GM23338 (cell line): ENCODE measurements around the gene AOAH. TPM values are rescaled to one million over a fixed set of nuclear protein-coding genes. Genes with fewer than 3 reads are reported as not detected.

ENCODE experiments used
- ATAC-seq: fragments of 200-7000 bp; cut with Tn5 transposase; 3 replicates; pipeline ENCODE4 v1.9.1; 2020
- DNase-seq: peaks from one replicate; pipeline ENCODE4 v3.0.0-alpha.2; 2015; ENCODE audit warnings: low spot score
- H2AFZ ChIP-seq: fragments of 200-600 bp; sonication (generic); 2 replicates; pipeline ENCODE4 v1.8.0; 2016; ENCODE audit warnings: antibody characterized with exemption, mild to moderate bottlenecking, moderate library complexity
- H3F3A ChIP-seq: fragments of 200-600 bp; sonication (generic); replicated peaks from 2 replicates; pipeline ENCODE4 v1.8.0; 2017; ENCODE audit warnings: antibody characterized with exemption, mixed run types, low read depth
- H3K27ac ChIP-seq: fragments of 200-600 bp; sonication (generic); 2 replicates; pipeline ENCODE4 v1.6.1; 2016; ENCODE audit warnings: low read depth
- H3K27me3 ChIP-seq: fragments of 200-600 bp; sonication (generic); 2 replicates; pipeline ENCODE4 v1.8.0; 2016; ENCODE audit warnings: mild to moderate bottlenecking, mixed run types, moderate library complexity; ENCODE audit not compliant: insufficient read depth
- H3K36me3 ChIP-seq: fragments of 200-600 bp; sonication (generic); 2 replicates; pipeline ENCODE4 v1.8.0; 2016; ENCODE audit warnings: mild to moderate bottlenecking; ENCODE audit not compliant: insufficient read depth
- H3K4me1 ChIP-seq: fragments of 200-600 bp; sonication (generic); 2 replicates; pipeline ENCODE4 v1.8.0; 2016; ENCODE audit warnings: mild to moderate bottlenecking, moderate library complexity; ENCODE audit not compliant: insufficient read depth
- H3K4me2 ChIP-seq: fragments of 200-600 bp; sonication (generic); 2 replicates; pipeline ENCODE4 v1.7.1; 2017; ENCODE audit warnings: mixed run types
- H3K4me3 ChIP-seq: fragments of 200-600 bp; sonication (generic); 2 replicates; pipeline ENCODE4 v1.6.1; 2016; ENCODE audit warnings: mixed run types
- H3K79me2 ChIP-seq: fragments of 200-600 bp; sonication (generic); replicated peaks from 2 replicates; pipeline ENCODE4 v1.8.0; 2017; ENCODE audit warnings: mild to moderate bottlenecking; ENCODE audit not compliant: insufficient read depth
- H3K9me2 ChIP-seq: fragments of 200-600 bp; sonication (generic); 2 replicates; pipeline ENCODE4 v1.8.0; 2017; ENCODE audit not compliant: insufficient read depth
- H4K20me1 ChIP-seq: fragments of 200-600 bp; sonication (generic); replicated peaks from 2 replicates; pipeline ENCODE4 v1.8.0; 2017; ENCODE audit warnings: mild to moderate bottlenecking; ENCODE audit not compliant: insufficient read depth
- H3K27ac Mint-ChIP-seq: 2 replicates; pipeline ENCODE4 v1.8.0; 2020; ENCODE audit warnings: inconsistent platforms, mild to moderate bottlenecking, moderate library complexity, mixed read lengths
- H3K27me3 Mint-ChIP-seq: 3 replicates; pipeline ENCODE4 v1.8.0; 2022; ENCODE audit warnings: low read depth, mild to moderate bottlenecking, moderate library complexity, mixed read lengths, inconsistent platforms; ENCODE audit not compliant: insufficient read depth, poor library complexity
- H3K36me3 Mint-ChIP-seq: 3 replicates; pipeline ENCODE4 v1.8.0; 2021; ENCODE audit warnings: low read depth, mild to moderate bottlenecking, inconsistent platforms, moderate library complexity, mixed read lengths
- H3K4me1 Mint-ChIP-seq: 3 replicates; pipeline ENCODE4 v1.8.0; 2020; ENCODE audit warnings: mild to moderate bottlenecking, inconsistent platforms, mixed read lengths
- H3K4me3 Mint-ChIP-seq: 3 replicates; pipeline ENCODE4 v1.8.0; 2021; ENCODE audit warnings: moderate library complexity, mild to moderate bottlenecking, inconsistent platforms, mixed read lengths
- H3K9me3 Mint-ChIP-seq: 3 replicates; pipeline ENCODE4 v1.8.0; 2020; ENCODE audit warnings: moderate library complexity, mild to moderate bottlenecking, inconsistent platforms, mixed read lengths
- CREB1 ChIP-seq: fragments of 250-450 bp; sonication (Bioruptor Pico); IDR thresholded peaks from 2 replicates; pipeline ENCODE4 v1.5.0; 2020; ENCODE audit warnings: low read depth, mild to moderate bottlenecking, moderate library complexity
- ETS1 ChIP-seq: IDR thresholded peaks from 2 replicates; pipeline ENCODE4 v1.6.1; 2016; ENCODE audit warnings: antibody characterized with exemption
- EZH2 ChIP-seq: fragments of 200-600 bp; sonication (generic); IDR thresholded peaks from one replicate; pipeline ENCODE4 v1.8.0; 2017; ENCODE audit warnings: antibody characterized with exemption, mild to moderate bottlenecking, low read depth; ENCODE audit not compliant: unreplicated experiment
- EZH2phosphoT487 ChIP-seq: fragments of 200-600 bp; sonication (generic); IDR thresholded peaks from one replicate; pipeline ENCODE4 v1.8.1; 2018; ENCODE audit warnings: antibody characterized with exemption; ENCODE audit not compliant: unreplicated experiment
- JUNB ChIP-seq: IDR thresholded peaks from one replicate; pipeline ENCODE4 v1.6.1; 2016; ENCODE audit warnings: antibody characterized with exemption; ENCODE audit not compliant: unreplicated experiment
- NANOG ChIP-seq: IDR thresholded peaks from 2 replicates; pipeline ENCODE4 v1.6.1; 2016; ENCODE audit warnings: antibody characterized with exemption, borderline replicate concordance
- POLR2AphosphoS5 ChIP-seq: IDR thresholded peaks from 2 replicates; pipeline ENCODE4 v1.6.1; 2016; ENCODE audit warnings: antibody characterized with exemption, low read depth
- REST ChIP-seq: IDR thresholded peaks from one replicate; pipeline ENCODE4 v1.6.1; 2018; ENCODE audit warnings: antibody characterized with exemption; ENCODE audit not compliant: unreplicated experiment
- STAT1 ChIP-seq: IDR thresholded peaks from one replicate; pipeline ENCODE4 v1.6.1; 2016; ENCODE audit warnings: antibody characterized with exemption; ENCODE audit not compliant: unreplicated experiment
- ZNF114 ChIP-seq: fragments of 250-450 bp; sonication (Bioruptor Pico); IDR thresholded peaks from 2 replicates; pipeline ENCODE4 v1.5.0; 2020; ENCODE audit warnings: mild to moderate bottlenecking, moderate library complexity
- ZNF331 ChIP-seq: fragments of 250-450 bp; sonication (Bioruptor Pico); IDR thresholded peaks from 2 replicates; pipeline ENCODE4 v1.5.0; 2020; ENCODE audit warnings: low read depth, mild to moderate bottlenecking, moderate library complexity
- polyA plus RNA-seq: library from polyadenylated mRNA; unstranded; fragments of >200 nt; fragmentation: Nextera tagmentation; extraction: Ambion mirVana; gene quantifications from 2 replicates; pipeline ENCODE4 v1.2.1, GENCODE V29; 2016
- total RNA-seq: library from RNA; depleted of rRNA; stranded (reverse); fragments of >200 nt; shearing (Covaris generic); gene quantifications from 2 replicates; pipeline ENCODE4 v1.2.3, GENCODE V29; 2014

Gene AOAH
- total and polyA plus RNA-seq, 2 experiments from 2014 or later: not detected

- TF ChIP-seq ETS1 (no peak), JUNB (no peak), STAT1 (no peak)
These were observed 160.5 kb downstream of the AOAH start (continued) for GRCh38 chr7:36563706-36564327.

- Mint-ChIP-seq H3K36me3 (peaks cover 13% of the 10 kb centered on the region), H3K9me3 (peaks cover 18% of the 10 kb centered on the region), H3K4me1 (peaks cover 13% of the 10 kb centered on the region), H3K27me3 (peaks cover 3% of the 10 kb centered on the region), H3K4me3 (no peak overlapping the region), H3K27ac (no peak overlapping the region)
- H3K4me2 ChIP-seq: no peak overlapping the region
- no peaks in the 10 kb centered on the region for H3K79me2 ChIP-seq
- no peak overlapping the region for H3K27ac ChIP-seq
- H3K9me2 ChIP-seq: no peaks in the 10 kb centered on the region; the same call in 1 of the 2 replicates
- H3K4me3 ChIP-seq: no peak overlapping the region
- H3K27me3 ChIP-seq: no peaks in the 10 kb centered on the region
- no peaks in the 10 kb centered on the region for H3F3A ChIP-seq
- H3K4me1 ChIP-seq: peaks cover 10% of the 10 kb centered on the region
- H2AFZ ChIP-seq: peak overlapping the region; percentile 47; the same call in 1 of the 2 replicates
- ATAC-seq (no peak), DNase-seq (no peak)
- no peak for TF ChIP-seq CREB1 (CRISPR knock-in tag)
- no peak for TF ChIP-seq REST
- no peak for TF ChIP-seq POLR2AphosphoS5
- TF ChIP-seq JUNB: no peak
- TF ChIP-seq ZNF331 (CRISPR knock-in tag): no peak
- no peak for TF ChIP-seq EZH2phosphoT487
- no peaks in the 10 kb centered on the region for H3K36me3 ChIP-seq
- no peaks in the 10 kb centered on the region for H4K20me1 ChIP-seq
These were observed 162.2 kb downstream of the AOAH start for GRCh38 chr7:36562121-36562520.

- Histone ChIP-seq H2AFZ (no peak overlapping the region), H3K4me1 (no peaks in the 10 kb centered on the region), H3K4me3 (no peak overlapping the region), H4K20me1 (no peaks in the 10 kb centered on the region), H3K27ac (no peak overlapping the region), H3K27me3 (no peaks in the 10 kb centered on the region), H3K9me2 (peaks cover 4% of the 10 kb centered on the region; the same call in 1 of the 2 replicates), H3K4me2 (no peak overlapping the region), H3F3A (no peaks in the 10 kb centered on the region), H3K36me3 (no peaks in the 10 kb centered on the region), H3K79me2 (no peaks in the 10 kb centered on the region)
- DNase-seq: no peak
- Mint-ChIP-seq H3K27me3 (no peaks in the 10 kb centered on the region), H3K9me3 (no peaks in the 10 kb centered on the region), H3K4me1 (no peaks in the 10 kb centered on the region; the same call in 2 of the 3 replicates), H3K36me3 (no peaks in the 10 kb centered on the region), H3K4me3 (no peak overlapping the region), H3K27ac (no peak overlapping the region)
- TF ChIP-seq ZNF114: no peak
- no peak for TF ChIP-seq EZH2
- no peak for TF ChIP-seq NANOG
- no peak for TF ChIP-seq ETS1
- TF ChIP-seq REST: no peak
- no peak for TF ChIP-seq EZH2phosphoT487
- ATAC-seq: no peak
These were observed 175.3 kb downstream of the AOAH start for GRCh38 chr7:36549029-36549428.
